HepG2 (cell line): ENCODE data around the gene DHX32. TPM values are rescaled to one million over a fixed set of nuclear protein-coding genes. Genes with fewer than 3 reads are reported as not detected.

Source experiments
- BRCA1 ChIP-seq: sonication (generic); formaldehyde crosslinking; IDR thresholded peaks from 2 replicates; pipeline ENCODE4 v1.4.0; 2020; ENCODE audit warnings: missing genetic modification reagents
- KAT8 ChIP-seq: IDR thresholded peaks from 2 replicates; pipeline ENCODE4 v1.6.1; 2016; ENCODE audit warnings: missing genetic modification reagents, missing compliant biosample characterization
- NFKBIZ ChIP-seq: IDR thresholded peaks from 2 replicates; pipeline ENCODE4 v1.6.1; 2018; ENCODE audit warnings: missing genetic modification reagents, missing compliant biosample characterization
- NRL ChIP-seq: sonication (generic); formaldehyde crosslinking; IDR thresholded peaks from 2 replicates; pipeline ENCODE4 v1.5.0; 2020; ENCODE audit warnings: missing genetic modification reagents, mild to moderate bottlenecking, moderate library complexity, borderline replicate concordance
- PITX1 ChIP-seq: sonication (generic); formaldehyde crosslinking; IDR thresholded peaks from 2 replicates; pipeline ENCODE4 v1.5.1; 2020; ENCODE audit warnings: mild to moderate bottlenecking, missing genetic modification reagents
- RFXANK ChIP-seq: IDR thresholded peaks from 2 replicates; pipeline ENCODE4 v1.6.1; 2016
- ZBTB7A ChIP-seq: sonication (generic); formaldehyde crosslinking; IDR thresholded peaks from 2 replicates; pipeline ENCODE4 v1.8.0; 2022; ENCODE audit warnings: mild to moderate bottlenecking, missing genetic modification reagents
- ZFP36 ChIP-seq: fragments of 150-350 bp; IDR thresholded peaks from 2 replicates; pipeline ENCODE4 v1.6.1; 2018; ENCODE audit warnings: borderline replicate concordance, low read length, low read depth; ENCODE audit not compliant: partially characterized antibody
- ZFP36L1 ChIP-seq: sonication (generic); formaldehyde crosslinking; IDR thresholded peaks from 2 replicates; pipeline ENCODE4 v1.8.0; 2022; ENCODE audit warnings: mild to moderate bottlenecking, missing genetic modification reagents, moderate library complexity
- ZNF292 ChIP-seq: sonication (generic); formaldehyde crosslinking; IDR thresholded peaks from 2 replicates; pipeline ENCODE4 v1.8.1; 2022; ENCODE audit warnings: mild to moderate bottlenecking, low read depth, missing genetic modification reagents, borderline replicate concordance
- ZNF3 ChIP-seq: IDR thresholded peaks from 2 replicates; pipeline ENCODE4 v1.7.0; 2017; ENCODE audit warnings: inconsistent platforms
- ZSCAN22 ChIP-seq: sonication (generic); formaldehyde crosslinking; IDR thresholded peaks from 2 replicates; pipeline ENCODE4 v1.4.0; 2020; ENCODE audit warnings: mild to moderate bottlenecking, missing genetic modification reagents
- polyA plus RNA-seq, 8 experiments: library from polyadenylated mRNA; depleted of rRNA in 3 of 8; stranded (reverse) in 7 of 8; unstranded in 1 of 8; fragments of >200 nt; fragmentation: Illumina TruSeq in 4 of 8; extraction: Trizol in 4 of 8; gene quantifications; 2 replicates each; pipeline versions ENCODE4 v1.2.1 to v1.2.3, GENCODE V29; 2011 to 2016; ENCODE audit warnings: low read depth in 4 of 8, missing spikeins in 1 of 8, mixed read lengths in 1 of 8; ENCODE audit not compliant: insufficient read depth in 1 of 8
- total RNA-seq, 5 experiments: library from RNA; depleted of rRNA; stranded (reverse); fragments of >200 nt; fragmentation: Illumina TruSeq; extraction: Trizol; gene quantifications; 2 replicates each; pipeline ENCODE4 v1.2.3, GENCODE V29; 2016; ENCODE audit warnings: low read depth in 1 of 5
- TF ChIP-seq, protein P1 (sequence below): sonication (generic); formaldehyde crosslinking; IDR thresholded peaks from 2 replicates; pipeline ENCODE4 v1.8.0; 2022; ENCODE audit warnings: mild to moderate bottlenecking, missing genetic modification reagents; ENCODE audit not compliant: insufficient replicate concordance
- TF ChIP-seq, protein P2 (sequence below): IDR thresholded peaks from 2 replicates; pipeline ENCODE4 v1.6.1; 2016; ENCODE audit warnings: missing compliant biosample characterization, missing genetic modification reagents, borderline replicate concordance
- TF ChIP-seq, protein P3 (sequence below): sonication (generic); formaldehyde crosslinking; IDR thresholded peaks from 2 replicates; pipeline ENCODE4 v1.4.0; 2020; ENCODE audit warnings: mild to moderate bottlenecking, missing genetic modification reagents
- TF ChIP-seq, protein P4 (sequence below): sonication (generic); formaldehyde crosslinking; IDR thresholded peaks from 2 replicates; pipeline ENCODE4 v1.4.0; 2020; ENCODE audit warnings: mild to moderate bottlenecking, missing genetic modification reagents
- TF ChIP-seq, protein P5 (sequence below): sonication (generic); formaldehyde crosslinking; IDR thresholded peaks from 2 replicates; pipeline ENCODE4; 2020; ENCODE audit warnings: missing genetic modification reagents, mild to moderate bottlenecking, borderline replicate concordance
- TF ChIP-seq, protein P6 (sequence below): sonication (generic); formaldehyde crosslinking; IDR thresholded peaks from 2 replicates; pipeline ENCODE4 v1.5.1; 2020; ENCODE audit warnings: missing genetic modification reagents, mild to moderate bottlenecking, borderline replicate concordance
- TF ChIP-seq, protein P7 (sequence below): sonication (generic); formaldehyde crosslinking; IDR thresholded peaks from 2 replicates; pipeline ENCODE4 v1.4.0; 2020; ENCODE audit warnings: mild to moderate bottlenecking, missing genetic modification reagents

The DHX32 gene
- total and polyA plus RNA-seq, 2 of the 13 experiments (the other 11 are each of a cell fraction or from before 2014, with no cell fraction given) = 15.5 to 16.5 TPM

DNA sequence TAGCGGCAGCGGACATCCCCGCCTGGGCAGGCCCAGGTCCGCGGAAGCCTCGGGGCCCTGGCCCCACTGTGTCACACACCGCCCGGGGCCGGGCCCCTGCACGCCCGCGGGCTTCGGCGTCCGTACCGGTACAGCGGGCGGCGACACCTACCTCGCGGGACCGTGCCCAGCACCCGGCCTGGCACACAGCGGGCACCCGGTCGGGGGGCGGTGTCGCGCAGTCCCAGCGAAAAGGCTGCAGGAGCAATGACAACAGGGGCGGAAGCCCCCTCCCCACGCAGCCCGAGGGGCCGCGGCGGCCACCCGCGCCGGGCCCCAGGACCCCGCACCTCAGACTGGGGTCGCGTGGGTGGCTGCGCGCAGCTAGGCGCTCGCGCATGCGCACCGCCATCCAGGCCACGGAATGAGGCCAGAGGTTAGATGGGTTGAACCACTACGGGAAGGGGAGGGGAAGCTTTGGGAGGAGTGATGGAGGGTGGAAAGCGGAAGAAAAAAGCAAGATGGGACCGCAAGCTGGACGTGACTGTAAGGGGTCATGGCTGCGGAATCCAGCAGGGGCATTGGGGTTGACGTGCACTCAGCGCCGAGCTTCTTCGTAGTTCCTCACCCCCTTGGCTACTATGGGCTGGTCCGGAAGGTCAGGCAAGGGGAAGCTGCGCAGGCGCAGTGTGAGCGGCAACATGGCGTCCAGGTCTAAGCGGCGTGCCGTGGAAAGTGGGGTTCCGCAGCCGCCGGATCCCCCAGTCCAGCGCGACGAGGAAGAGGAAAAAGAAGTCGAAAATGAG, 58.0 kb downstream of the DHX32 start, which contains the start of the genes BCCIP and UROS (continued):
- TF ChIP-seq, protein P1, sequence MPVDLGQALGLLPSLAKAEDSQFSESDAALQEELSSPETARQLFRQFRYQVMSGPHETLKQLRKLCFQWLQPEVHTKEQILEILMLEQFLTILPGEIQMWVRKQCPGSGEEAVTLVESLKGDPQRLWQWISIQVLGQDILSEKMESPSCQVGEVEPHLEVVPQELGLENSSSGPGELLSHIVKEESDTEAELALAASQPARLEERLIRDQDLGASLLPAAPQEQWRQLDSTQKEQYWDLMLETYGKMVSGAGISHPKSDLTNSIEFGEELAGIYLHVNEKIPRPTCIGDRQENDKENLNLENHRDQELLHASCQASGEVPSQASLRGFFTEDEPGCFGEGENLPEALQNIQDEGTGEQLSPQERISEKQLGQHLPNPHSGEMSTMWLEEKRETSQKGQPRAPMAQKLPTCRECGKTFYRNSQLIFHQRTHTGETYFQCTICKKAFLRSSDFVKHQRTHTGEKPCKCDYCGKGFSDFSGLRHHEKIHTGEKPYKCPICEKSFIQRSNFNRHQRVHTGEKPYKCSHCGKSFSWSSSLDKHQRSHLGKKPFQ (CRISPR knock-in tag) = no peak
- TF ChIP-seq, protein P2, sequence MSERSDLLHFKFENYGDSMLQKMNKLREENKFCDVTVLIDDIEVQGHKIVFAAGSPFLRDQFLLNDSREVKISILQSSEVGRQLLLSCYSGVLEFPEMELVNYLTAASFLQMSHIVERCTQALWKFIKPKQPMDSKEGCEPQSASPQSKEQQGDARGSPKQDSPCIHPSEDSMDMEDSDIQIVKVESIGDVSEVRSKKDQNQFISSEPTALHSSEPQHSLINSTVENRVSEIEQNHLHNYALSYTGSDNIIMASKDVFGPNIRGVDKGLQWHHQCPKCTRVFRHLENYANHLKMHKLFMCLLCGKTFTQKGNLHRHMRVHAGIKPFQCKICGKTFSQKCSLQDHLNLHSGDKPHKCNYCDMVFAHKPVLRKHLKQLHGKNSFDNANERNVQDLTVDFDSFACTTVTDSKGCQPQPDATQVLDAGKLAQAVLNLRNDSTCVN (CRISPR knock-in tag) = 0 out of 2 replicates have a peak, but pooled peaks have one; percentile 37
- TF ChIP-seq ZSCAN22 (CRISPR knock-in tag) = no peak
- no peak for TF ChIP-seq PITX1 (CRISPR knock-in tag)
- no peak for TF ChIP-seq NFKBIZ (CRISPR knock-in tag)
- TF ChIP-seq, protein P3, sequence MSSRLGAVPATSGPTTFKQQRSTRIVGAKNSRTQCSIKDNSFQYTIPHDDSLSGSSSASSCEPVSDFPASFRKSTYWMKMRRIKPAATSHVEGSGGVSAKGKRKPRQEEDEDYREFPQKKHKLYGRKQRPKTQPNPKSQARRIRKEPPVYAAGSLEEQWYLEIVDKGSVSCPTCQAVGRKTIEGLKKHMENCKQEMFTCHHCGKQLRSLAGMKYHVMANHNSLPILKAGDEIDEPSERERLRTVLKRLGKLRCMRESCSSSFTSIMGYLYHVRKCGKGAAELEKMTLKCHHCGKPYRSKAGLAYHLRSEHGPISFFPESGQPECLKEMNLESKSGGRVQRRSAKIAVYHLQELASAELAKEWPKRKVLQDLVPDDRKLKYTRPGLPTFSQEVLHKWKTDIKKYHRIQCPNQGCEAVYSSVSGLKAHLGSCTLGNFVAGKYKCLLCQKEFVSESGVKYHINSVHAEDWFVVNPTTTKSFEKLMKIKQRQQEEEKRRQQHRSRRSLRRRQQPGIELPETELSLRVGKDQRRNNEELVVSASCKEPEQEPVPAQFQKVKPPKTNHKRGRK (CRISPR knock-in tag) = no peak
- TF ChIP-seq KAT8 (CRISPR knock-in tag) = peak; percentile 85
- TF ChIP-seq, protein P4, sequence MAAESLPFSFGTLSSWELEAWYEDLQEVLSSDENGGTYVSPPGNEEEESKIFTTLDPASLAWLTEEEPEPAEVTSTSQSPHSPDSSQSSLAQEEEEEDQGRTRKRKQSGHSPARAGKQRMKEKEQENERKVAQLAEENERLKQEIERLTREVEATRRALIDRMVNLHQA (CRISPR knock-in tag) = no peak
- TF ChIP-seq, protein P5, sequence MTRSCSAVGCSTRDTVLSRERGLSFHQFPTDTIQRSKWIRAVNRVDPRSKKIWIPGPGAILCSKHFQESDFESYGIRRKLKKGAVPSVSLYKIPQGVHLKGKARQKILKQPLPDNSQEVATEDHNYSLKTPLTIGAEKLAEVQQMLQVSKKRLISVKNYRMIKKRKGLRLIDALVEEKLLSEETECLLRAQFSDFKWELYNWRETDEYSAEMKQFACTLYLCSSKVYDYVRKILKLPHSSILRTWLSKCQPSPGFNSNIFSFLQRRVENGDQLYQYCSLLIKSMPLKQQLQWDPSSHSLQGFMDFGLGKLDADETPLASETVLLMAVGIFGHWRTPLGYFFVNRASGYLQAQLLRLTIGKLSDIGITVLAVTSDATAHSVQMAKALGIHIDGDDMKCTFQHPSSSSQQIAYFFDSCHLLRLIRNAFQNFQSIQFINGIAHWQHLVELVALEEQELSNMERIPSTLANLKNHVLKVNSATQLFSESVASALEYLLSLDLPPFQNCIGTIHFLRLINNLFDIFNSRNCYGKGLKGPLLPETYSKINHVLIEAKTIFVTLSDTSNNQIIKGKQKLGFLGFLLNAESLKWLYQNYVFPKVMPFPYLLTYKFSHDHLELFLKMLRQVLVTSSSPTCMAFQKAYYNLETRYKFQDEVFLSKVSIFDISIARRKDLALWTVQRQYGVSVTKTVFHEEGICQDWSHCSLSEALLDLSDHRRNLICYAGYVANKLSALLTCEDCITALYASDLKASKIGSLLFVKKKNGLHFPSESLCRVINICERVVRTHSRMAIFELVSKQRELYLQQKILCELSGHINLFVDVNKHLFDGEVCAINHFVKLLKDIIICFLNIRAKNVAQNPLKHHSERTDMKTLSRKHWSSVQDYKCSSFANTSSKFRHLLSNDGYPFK (CRISPR knock-in tag) = peak; percentile 74; the same call in 1 of the 2 replicates
- TF ChIP-seq ZBTB7A = peak; percentile 91
- 0 out of 2 replicates have a peak, but pooled peaks have one; percentile 68 for TF ChIP-seq BRCA1 (CRISPR knock-in tag)
- TF ChIP-seq NRL (CRISPR knock-in tag) = no peak
- TF ChIP-seq, protein P6, sequence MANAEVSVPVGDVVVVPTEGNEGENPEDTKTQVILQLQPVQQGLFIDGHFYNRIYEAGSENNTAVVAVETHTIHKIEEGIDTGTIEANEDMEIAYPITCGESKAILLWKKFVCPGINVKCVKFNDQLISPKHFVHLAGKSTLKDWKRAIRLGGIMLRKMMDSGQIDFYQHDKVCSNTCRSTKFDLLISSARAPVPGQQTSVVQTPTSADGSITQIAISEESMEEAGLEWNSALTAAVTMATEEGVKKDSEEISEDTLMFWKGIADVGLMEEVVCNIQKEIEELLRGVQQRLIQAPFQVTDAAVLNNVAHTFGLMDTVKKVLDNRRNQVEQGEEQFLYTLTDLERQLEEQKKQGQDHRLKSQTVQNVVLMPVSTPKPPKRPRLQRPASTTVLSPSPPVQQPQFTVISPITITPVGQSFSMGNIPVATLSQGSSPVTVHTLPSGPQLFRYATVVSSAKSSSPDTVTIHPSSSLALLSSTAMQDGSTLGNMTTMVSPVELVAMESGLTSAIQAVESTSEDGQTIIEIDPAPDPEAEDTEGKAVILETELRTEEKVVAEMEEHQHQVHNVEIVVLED (CRISPR knock-in tag) = peak; percentile 37; the same call in 1 of the 2 replicates
- TF ChIP-seq ZFP36 = no peak
- TF ChIP-seq RFXANK (CRISPR knock-in tag) = no peak
- TF ChIP-seq, protein P7, sequence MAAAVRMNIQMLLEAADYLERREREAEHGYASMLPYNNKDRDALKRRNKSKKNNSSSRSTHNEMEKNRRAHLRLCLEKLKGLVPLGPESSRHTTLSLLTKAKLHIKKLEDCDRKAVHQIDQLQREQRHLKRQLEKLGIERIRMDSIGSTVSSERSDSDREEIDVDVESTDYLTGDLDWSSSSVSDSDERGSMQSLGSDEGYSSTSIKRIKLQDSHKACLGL = no peak
- TF ChIP-seq ZNF3 (CRISPR knock-in tag) = no peak
- no peak for TF ChIP-seq ZFP36L1 (CRISPR knock-in tag)
- no peak for TF ChIP-seq ZNF292
